HG03139 (cell line): ENCODE data around the gene SDK2.

Experiments
- ATAC-seq: cut with Tn5 transposase; IDR thresholded peaks from one replicate; pipeline ENCODE4 v1.9.1; 2021; ENCODE audit not compliant: unreplicated experiment

SDK2 gene

GRCh38 chr17:73635101-73635817 is 9.0 kb downstream of the SDK2 start:
- no peak for ATAC-seq

- no peak for ATAC-seq
Observed at GRCh38 chr17:73634629-73635028, 9.6 kb downstream of the SDK2 start.

- ATAC-seq: no peak
Observed at GRCh38 chr17:73633736-73634135, 10.5 kb downstream of the SDK2 start.

- ATAC-seq: no peak
Observed at GRCh38 chr17:73632513-73632912, 11.7 kb downstream of the SDK2 start.

GRCh38 chr17:73630965-73631595 is 13.2 kb downstream of the SDK2 start:
- no peak for ATAC-seq

GRCh38 chr17:73630531-73630930 is 13.7 kb downstream of the SDK2 start:
- no peak for ATAC-seq

- no peak for ATAC-seq
Observed at GRCh38 chr17:73628642-73629552, 15.3 kb downstream of the SDK2 start.

- no peak for ATAC-seq
Observed at GRCh38 chr17:73625991-73626673, 18.1 kb downstream of the SDK2 start.

GRCh38 chr17:73625006-73625405 is 19.2 kb downstream of the SDK2 start:
- ATAC-seq: no peak

- no peak for ATAC-seq
Observed at GRCh38 chr17:73624496-73624988, 19.7 kb downstream of the SDK2 start.

- ATAC-seq: no peak
Observed at GRCh38 chr17:73623818-73624217, 20.4 kb downstream of the SDK2 start.

GRCh38 chr17:73623247-73623646 is 21.0 kb downstream of the SDK2 start:
- no peak for ATAC-seq

- no peak for ATAC-seq
Observed at GRCh38 chr17:73622381-73622780, 21.9 kb downstream of the SDK2 start.

GRCh38 chr17:73621685-73622084 is 22.6 kb downstream of the SDK2 start:
- no peak for ATAC-seq

- ATAC-seq: no peak
Observed at GRCh38 chr17:73620414-73620813, 23.8 kb downstream of the SDK2 start.

- no peak for ATAC-seq
Observed at GRCh38 chr17:73617501-73617900, 26.7 kb downstream of the SDK2 start.

- ATAC-seq: no peak
Observed at GRCh38 chr17:73616873-73617404, 27.3 kb downstream of the SDK2 start.

- no peak for ATAC-seq
Observed at GRCh38 chr17:73616120-73616872, 27.9 kb downstream of the SDK2 start.

GRCh38 chr17:73614256-73614655 is 30.0 kb downstream of the SDK2 start:
- no peak for ATAC-seq
